CD4-positive, alpha-beta T cell treated with Interleukin-17A for 1 hour (primary cell): ENCODE data around the gene CNTRL.
"Not testable (repeated sequence)": the region's sequence is repeated elsewhere in the genome, so short reads cannot be mapped to it uniquely, and the experiment has no call there.

Experiments used
- DNase-seq: peaks from one replicate; pipeline ENCODE4 v3.0.0-alpha.2; 2020

The CNTRL gene

GRCh38 chr9:121138561-121138960 lies 63.8 kb downstream of the CNTRL start:
- DNase-seq, result no peak

GRCh38 chr9:121138973-121139372 lies 64.2 kb downstream of the CNTRL start:
- no peak for DNase-seq

DNA sequence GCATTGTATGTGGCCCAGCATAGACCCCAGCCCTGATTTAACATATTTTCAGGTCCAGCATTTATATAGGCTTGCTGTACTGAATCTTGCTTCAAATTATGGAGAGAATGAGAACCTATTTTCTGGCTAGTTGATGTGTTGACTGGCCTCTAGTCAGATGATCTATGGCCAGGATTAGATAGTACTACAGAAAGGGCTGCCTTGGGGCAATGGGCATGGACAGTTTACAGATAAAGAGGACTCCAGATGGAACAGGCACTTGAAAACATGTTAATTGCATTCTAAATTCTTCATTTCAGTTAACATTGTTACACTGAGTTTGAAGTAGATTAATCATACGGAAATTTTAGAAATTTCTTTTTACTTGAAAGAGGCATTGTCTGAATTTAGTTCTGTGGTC lies 65.4 kb downstream of the CNTRL start:
- DNase-seq, result no peak

DNA sequence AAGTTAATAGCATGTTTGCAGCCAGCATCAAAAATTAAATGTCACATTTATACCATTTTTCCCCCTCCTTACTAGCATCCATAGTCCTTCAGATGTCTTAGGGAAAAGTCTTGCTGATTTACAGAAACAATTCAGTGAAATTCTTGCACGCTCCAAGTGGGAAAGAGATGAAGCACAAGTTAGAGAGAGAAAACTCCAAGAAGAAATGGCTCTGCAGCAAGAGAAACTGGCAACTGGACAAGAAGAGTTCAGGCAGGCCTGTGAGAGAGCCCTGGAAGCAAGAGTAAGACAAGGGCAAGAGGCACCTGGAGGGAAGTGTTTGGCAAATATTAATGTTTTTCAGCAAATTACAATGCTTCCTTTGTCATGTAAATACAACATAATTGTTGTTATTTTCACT lies 66.6 kb downstream of the CNTRL start:
- no peak for DNase-seq

DNA sequence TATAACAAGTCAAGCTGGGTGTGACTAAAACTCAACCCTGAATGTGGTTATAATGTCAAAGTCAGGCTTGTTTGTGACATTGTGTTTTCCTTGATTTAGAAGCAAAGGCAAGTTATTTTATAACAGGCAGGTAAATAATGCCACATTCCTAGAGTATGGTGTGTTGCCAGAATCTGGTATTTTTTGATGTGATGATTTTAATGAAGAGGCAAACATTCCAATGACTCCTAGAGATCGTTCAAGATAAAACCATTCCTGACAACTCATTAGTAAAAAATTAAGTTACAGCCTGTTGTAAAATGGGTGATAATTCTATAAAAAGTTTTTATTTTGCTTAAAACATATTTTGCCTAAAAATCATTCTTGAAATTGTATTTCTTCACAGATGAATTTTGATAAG lies 67.0 kb downstream of the CNTRL start:
- no peak for DNase-seq

- DNase-seq, result no peak
Observed at GRCh38 chr9:121143771-121144170, 69.0 kb downstream of the CNTRL start.

GRCh38 chr9:121144482-121144881 lies 69.7 kb downstream of the CNTRL start:
- DNase-seq, result no peak

DNA sequence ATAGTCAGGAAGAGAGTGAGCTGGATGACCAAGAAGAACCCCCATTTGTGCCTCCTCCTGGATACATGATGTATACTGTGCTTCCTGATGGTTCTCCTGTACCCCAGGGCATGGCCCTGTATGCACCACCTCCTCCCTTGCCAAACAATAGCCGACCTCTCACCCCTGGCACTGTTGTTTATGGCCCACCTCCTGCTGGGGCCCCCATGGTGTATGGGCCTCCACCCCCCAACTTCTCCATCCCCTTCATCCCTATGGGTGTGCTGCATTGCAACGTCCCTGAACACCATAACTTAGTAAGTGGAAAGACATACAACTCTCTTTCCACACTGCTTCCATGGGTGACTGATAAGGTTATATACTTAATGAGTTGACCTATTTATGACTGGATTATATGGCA lies 75.4 kb downstream of the CNTRL start:
- DNase-seq, result no peak

- DNase-seq, result no peak
Observed at GRCh38 chr9:121153642-121154041, 78.9 kb downstream of the CNTRL start.

GRCh38 chr9:121154782-121155181 lies 80.0 kb downstream of the CNTRL start:
- DNase-seq, result no peak

DNA sequence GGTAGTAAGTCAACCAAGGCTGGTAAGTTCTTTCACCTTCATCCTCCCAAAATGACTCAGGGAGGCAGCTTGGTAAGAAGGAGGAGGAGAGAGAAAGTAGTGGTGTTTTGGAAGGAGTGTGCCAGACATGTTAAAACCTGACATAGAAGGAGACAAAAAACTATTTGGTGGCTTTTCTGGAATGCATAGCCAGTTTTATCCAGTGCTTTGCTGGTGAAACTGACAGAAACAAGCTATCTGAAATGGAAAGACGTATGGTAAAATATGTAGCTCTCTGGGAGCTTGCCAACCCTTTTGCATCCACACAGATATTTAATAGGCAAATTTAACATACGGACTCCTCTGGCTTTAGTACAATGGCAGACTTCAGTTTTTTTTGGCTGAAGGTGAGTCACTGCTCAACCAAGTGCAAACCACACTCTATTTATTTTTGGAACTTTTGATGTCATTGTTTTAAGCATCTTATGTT lies 81.5 kb downstream of the CNTRL start:
- DNase-seq, result peak; percentile 30

GRCh38 chr9:121157939-121158338 lies 83.2 kb downstream of the CNTRL start:
- no peak for DNase-seq

DNA sequence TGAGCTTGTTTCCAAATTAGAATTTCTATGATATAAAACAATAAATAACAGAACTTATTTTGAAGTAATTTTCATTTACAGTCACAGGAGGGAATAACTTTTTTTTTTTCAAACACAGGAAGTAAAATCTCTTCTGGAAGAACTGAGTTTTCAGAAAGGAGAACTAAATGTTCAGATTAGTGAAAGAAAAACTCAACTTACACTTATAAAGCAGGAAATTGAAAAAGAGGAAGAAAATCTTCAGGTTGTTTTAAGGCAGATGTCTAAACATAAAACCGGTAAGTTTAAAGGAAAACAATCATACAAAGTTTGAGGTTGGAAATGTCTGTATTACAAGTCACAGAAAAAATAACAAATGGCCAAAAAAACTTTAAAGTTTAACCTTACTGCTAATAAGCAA lies 85.3 kb downstream of the CNTRL start:
- no peak for DNase-seq

- DNase-seq, result no peak
Observed at GRCh38 chr9:121168052-121168451, 93.3 kb downstream of the CNTRL start.

- DNase-seq, result peak; percentile 39
Observed at GRCh38 chr9:121169094-121169601, 94.4 kb downstream of the CNTRL start.

GRCh38 chr9:121171236-121171635 lies 96.5 kb downstream of the CNTRL start:
- no peak for DNase-seq

GRCh38 chr9:121172726-121173487 lies 98.2 kb downstream of the CNTRL start:
- no peak for DNase-seq

- no peak for DNase-seq
Observed at GRCh38 chr9:121173501-121173900, 98.7 kb downstream of the CNTRL start.

DNA sequence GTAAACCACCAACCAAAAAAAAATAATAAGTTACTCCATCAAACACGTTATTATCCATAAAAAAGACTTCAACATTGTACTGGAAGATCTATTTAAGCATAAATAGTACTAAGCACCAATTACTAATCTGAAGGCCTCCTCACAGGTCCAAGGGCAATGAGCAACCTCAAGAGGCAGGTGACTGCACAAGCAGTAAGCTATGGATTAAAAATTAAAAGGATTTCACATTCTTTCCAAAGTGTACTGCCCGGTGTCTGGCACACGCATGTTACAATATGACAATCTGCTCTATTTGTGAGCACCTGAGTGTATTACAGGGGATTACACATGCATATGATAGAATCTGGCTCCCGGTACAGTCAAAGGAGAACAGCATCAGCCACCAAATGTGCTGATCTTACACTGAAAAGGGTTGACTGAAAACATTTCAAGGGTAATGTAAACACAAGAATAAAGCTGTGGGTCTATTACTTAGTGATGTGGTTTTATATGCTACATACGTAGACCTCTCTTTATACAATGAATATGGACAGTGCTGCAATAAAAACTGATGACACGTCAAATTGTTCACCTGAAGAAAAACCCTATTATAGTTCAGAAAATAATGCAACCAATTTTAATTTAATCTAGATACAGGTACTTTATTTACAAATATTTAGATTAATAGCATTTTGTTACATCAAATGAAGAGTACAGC lies 104.1 kb downstream of the CNTRL start:
- no peak for DNase-seq

GRCh38 chr9:121179373-121179721 lies 104.6 kb downstream of the CNTRL start:
- not testable (repeated sequence) for DNase-seq

- no peak for DNase-seq
Observed at GRCh38 chr9:121179930-121180681, 105.4 kb downstream of the CNTRL start.

DNA sequence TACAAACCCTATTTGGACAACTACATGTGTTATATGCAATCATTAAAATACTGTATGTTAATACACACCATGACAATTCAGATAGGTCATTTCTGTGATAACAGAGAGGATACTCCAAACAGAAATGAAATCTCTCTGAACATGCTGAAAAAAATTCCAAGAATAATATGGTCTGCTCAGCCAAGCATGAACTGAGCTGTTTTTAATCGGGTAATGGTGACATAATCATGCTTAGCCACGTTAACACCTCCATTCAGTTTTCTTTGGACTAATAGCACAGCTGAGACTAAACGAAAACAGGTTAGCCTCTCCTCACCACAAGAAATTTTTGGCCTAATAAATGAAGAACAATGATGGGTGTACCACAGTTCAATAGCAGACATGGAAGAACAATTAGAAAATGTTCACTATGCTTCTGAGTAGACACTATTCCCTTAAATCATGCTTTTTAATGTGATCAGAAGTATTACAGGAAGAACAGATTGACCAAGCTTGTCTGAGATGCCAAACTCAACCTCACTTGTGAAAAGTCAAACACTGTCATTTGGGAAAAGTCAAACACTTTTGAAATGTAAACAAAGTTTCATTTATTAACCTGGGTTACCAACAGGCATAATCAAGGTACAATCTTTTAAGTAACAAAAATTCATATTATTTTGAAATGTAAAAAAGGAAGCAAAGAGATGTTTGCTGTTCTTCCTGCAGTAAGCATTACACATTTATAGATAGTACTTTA lies 107.5 kb downstream of the CNTRL start:
- DNase-seq, result no peak

DNA sequence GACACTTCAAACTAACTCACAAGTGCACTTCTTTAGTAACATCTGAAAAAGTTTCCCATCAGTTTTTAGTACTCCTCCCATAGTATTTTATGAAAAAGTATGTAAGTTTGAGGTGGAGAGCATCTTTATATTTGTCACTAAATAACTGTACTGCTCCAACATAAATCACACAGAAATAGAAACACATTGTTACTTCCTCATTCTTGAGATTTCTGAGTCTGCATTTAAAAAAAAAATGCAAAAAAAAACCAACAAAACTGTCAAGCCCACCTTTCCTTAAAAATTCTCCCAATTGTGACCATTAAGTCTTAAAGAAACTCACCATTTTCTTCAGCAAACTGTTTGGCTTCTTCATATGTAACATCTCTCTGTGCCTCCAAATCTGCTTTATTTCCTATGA lies 108.2 kb downstream of the CNTRL start:
- no peak for DNase-seq
